ENCODE measurements around the gene CYP27B1. TPM values are rescaled to one million over a fixed set of nuclear protein-coding genes. Genes with fewer than 3 reads are reported as not detected.

The CYP27B1 gene
- total and polyA plus RNA-seq, 9 of the 15 experiments (the other 6 are each of a cell fraction or from before 2014, with no cell fraction given) = 0.18 to 4.2 (median 1.8) TPM

DNA sequence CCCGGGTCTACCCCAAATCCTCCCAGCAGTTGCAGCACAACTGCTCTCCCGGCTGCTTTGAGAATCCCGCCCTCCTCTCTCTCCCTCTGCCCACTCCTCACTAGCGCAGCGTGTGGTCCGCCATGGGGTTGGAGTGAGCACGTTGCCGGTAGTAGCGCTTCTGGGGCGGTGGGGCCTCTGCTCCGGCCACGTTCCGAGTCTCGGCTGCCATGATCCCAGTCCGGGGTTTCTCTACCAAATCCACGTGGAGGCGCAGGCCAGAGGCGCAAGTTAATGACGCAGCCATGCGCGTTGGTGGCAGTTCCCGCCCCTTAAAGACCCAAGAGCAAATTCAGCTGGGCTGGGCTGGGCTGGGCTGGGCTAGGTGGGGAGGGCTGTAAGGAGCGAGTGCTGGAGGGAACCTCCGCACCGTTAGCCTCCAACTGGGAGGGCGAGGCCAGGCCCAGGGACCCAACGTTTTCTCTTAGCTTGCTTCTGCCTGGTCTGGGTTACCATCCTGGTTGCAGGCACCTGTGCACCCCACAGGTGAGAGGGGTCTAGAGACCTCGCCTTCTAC is 5.1 kb upstream of the CYP27B1 start, which contains the start of gene METTL1 (continued):
- TF ChIP-seq ZNF174 (CRISPR knock-in tag; IDR thresholded peaks at IDR 0.05) (no peak), EWSR1 (IDR thresholded peaks at IDR 0.05; ENCODE audit: borderline replicate concordance, low read depth, partially characterized antibody) (no peak), SMAD4 (CRISPR knock-in tag; conservative IDR thresholded peaks at IDR 0.05) (no peak), KLF16 (IDR thresholded peaks at IDR 0.05) (no peak), ZNF143 (CRISPR knock-in tag; IDR thresholded peaks at IDR 0.05) (no peak), ZNF197 (CRISPR knock-in tag; IDR thresholded peaks at IDR 0.05; ENCODE audit: low read depth) (no peak), ETV5 (CRISPR knock-in tag; IDR thresholded peaks at IDR 0.05; ENCODE audit: low read depth) (no peak; the same call in 1 of the 2 replicates), ZNF644 (tag; IDR thresholded peaks at IDR 0.05; ENCODE audit: low read depth) (no peak), JUNB (CRISPR knock-in tag; conservative IDR thresholded peaks at IDR 0.05) (no peak), SMARCB1 (IDR thresholded peaks at IDR 0.05; ENCODE audit: insufficient read length, low read depth) (no peak), ZNF586 (CRISPR knock-in tag; conservative IDR thresholded peaks at IDR 0.05) (no peak), BRF1 (IDR thresholded peaks at IDR 0.05; ENCODE audit: borderline replicate concordance, extremely low read depth, insufficient read length) (no peak)
- TF ChIP-seq, protein P1, sequence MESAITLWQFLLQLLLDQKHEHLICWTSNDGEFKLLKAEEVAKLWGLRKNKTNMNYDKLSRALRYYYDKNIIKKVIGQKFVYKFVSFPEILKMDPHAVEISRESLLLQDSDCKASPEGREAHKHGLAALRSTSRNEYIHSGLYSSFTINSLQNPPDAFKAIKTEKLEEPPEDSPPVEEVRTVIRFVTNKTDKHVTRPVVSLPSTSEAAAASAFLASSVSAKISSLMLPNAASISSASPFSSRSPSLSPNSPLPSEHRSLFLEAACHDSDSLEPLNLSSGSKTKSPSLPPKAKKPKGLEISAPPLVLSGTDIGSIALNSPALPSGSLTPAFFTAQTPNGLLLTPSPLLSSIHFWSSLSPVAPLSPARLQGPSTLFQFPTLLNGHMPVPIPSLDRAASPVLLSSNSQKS (CRISPR knock-in tag; IDR thresholded peaks at IDR 0.05) = 0 out of 2 replicates have a peak, but pooled peaks have one; percentile 21
- TF ChIP-seq, protein P2, sequence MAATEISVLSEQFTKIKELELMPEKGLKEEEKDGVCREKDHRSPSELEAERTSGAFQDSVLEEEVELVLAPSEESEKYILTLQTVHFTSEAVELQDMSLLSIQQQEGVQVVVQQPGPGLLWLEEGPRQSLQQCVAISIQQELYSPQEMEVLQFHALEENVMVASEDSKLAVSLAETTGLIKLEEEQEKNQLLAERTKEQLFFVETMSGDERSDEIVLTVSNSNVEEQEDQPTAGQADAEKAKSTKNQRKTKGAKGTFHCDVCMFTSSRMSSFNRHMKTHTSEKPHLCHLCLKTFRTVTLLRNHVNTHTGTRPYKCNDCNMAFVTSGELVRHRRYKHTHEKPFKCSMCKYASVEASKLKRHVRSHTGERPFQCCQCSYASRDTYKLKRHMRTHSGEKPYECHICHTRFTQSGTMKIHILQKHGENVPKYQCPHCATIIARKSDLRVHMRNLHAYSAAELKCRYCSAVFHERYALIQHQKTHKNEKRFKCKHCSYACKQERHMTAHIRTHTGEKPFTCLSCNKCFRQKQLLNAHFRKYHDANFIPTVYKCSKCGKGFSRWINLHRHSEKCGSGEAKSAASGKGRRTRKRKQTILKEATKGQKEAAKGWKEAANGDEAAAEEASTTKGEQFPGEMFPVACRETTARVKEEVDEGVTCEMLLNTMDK (IDR thresholded peaks at IDR 0.05; ENCODE audit: borderline replicate concordance, insufficient read depth, low read depth, low read length, poor library complexity, severe bottlenecking) = peak; percentile 25
- TF ChIP-seq, protein P3, sequence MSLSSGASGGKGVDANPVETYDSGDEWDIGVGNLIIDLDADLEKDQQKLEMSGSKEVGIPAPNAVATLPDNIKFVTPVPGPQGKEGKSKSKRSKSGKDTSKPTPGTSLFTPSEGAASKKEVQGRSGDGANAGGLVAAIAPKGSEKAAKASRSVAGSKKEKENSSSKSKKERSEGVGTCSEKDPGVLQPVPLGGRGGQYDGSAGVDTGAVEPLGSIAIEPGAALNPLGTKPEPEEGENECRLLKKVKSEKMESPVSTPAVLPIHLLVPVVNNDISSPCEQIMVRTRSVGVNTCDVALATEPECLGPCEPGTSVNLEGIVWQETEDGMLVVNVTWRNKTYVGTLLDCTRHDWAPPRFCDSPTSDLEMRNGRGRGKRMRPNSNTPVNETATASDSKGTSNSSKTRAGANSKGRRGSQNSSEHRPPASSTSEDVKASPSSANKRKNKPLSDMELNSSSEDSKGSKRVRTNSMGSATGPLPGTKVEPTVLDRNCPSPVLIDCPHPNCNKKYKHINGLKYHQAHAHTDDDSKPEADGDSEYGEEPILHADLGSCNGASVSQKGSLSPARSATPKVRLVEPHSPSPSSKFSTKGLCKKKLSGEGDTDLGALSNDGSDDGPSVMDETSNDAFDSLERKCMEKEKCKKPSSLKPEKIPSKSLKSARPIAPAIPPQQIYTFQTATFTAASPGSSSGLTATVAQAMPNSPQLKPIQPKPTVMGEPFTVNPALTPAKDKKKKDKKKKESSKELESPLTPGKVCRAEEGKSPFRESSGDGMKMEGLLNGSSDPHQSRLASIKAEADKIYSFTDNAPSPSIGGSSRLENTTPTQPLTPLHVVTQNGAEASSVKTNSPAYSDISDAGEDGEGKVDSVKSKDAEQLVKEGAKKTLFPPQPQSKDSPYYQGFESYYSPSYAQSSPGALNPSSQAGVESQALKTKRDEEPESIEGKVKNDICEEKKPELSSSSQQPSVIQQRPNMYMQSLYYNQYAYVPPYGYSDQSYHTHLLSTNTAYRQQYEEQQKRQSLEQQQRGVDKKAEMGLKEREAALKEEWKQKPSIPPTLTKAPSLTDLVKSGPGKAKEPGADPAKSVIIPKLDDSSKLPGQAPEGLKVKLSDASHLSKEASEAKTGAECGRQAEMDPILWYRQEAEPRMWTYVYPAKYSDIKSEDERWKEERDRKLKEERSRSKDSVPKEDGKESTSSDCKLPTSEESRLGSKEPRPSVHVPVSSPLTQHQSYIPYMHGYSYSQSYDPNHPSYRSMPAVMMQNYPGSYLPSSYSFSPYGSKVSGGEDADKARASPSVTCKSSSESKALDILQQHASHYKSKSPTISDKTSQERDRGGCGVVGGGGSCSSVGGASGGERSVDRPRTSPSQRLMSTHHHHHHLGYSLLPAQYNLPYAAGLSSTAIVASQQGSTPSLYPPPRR (CRISPR knock-in tag; IDR thresholded peaks at IDR 0.05; ENCODE audit: borderline replicate concordance) = no peak
- TF ChIP-seq, protein P4, sequence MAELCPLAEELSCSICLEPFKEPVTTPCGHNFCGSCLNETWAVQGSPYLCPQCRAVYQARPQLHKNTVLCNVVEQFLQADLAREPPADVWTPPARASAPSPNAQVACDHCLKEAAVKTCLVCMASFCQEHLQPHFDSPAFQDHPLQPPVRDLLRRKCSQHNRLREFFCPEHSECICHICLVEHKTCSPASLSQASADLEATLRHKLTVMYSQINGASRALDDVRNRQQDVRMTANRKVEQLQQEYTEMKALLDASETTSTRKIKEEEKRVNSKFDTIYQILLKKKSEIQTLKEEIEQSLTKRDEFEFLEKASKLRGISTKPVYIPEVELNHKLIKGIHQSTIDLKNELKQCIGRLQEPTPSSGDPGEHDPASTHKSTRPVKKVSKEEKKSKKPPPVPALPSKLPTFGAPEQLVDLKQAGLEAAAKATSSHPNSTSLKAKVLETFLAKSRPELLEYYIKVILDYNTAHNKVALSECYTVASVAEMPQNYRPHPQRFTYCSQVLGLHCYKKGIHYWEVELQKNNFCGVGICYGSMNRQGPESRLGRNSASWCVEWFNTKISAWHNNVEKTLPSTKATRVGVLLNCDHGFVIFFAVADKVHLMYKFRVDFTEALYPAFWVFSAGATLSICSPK (IDR thresholded peaks at IDR 0.05; ENCODE audit: borderline replicate concordance) = no peak
- TF ChIP-seq, protein P5, sequence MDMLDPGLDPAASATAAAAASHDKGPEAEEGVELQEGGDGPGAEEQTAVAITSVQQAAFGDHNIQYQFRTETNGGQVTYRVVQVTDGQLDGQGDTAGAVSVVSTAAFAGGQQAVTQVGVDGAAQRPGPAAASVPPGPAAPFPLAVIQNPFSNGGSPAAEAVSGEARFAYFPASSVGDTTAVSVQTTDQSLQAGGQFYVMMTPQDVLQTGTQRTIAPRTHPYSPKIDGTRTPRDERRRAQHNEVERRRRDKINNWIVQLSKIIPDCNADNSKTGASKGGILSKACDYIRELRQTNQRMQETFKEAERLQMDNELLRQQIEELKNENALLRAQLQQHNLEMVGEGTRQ (CRISPR knock-in tag; IDR thresholded peaks at IDR 0.05) = no peak
